GM12801 (cell line): ENCODE data around the gene RAD23A.

Experiments used
- CTCF ChIP-seq: IDR thresholded peaks from one replicate; pipeline ENCODE4 v1.5.1; 2011; ENCODE audit warnings: control low read depth; ENCODE audit not compliant: insufficient read length; ENCODE audit errors: extremely low read depth

Gene RAD23A

GRCh38 chr19:12933287-12934072, 12.2 kb upstream of the RAD23A start, which contains the start of gene FARSA:
Gene FARSA (minus strand): TSS chr19:12933711. CDS start chr19:12933696, 15 bp downstream.
- no peak for TF ChIP-seq CTCF

GRCh38 chr19:12935071-12935470, 10.6 kb upstream of the RAD23A start:
- no peak for TF ChIP-seq CTCF

- TF ChIP-seq CTCF, result no peak
Measured at GRCh38 chr19:12936582-12936981, 9.1 kb upstream of the RAD23A start.

- TF ChIP-seq CTCF, result no peak
Measured at GRCh38 chr19:12937093-12937926, 8.4 kb upstream of the RAD23A start.

DNA sequence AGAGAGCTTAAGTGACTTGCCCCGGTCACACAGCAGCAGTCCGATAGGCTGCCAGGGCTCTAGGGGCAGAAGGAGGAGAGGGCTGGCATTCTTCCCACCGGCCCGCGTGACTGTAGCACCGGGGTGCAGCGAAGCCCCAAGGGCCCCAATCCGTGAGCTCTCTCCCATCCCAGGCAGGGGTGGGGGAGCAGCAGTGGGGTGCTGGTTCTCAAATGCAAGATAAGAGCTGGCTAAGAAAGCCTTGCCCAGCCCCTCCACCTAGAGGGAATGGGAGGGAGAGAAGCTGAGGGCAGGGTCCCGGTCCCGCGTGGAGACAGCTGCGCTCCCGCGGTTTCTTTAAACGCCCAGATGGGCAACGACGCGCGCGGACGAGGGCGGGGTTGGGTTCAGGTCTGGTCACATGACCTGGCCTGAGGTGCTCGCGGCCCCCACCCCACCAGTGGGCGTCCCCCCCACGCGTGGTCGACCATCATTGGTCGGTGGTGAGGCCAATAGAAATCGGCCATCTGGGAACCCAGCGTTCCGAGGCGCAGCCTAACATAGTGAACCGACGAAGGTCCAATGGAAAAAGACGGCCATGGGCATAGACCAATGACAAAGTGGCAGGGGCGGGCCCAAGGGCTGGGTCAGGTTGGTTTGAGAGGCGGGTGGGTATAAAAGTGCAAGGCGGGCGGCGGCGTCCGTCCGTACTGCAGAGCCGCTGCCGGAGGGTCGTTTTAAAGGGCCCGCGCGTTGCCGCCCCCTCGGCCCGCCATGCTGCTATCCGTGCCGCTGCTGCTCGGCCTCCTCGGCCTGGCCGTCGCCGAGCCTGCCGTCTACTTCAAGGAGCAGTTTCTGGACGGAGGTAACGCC, 7.5 kb upstream of the RAD23A start, which contains the start of gene CALR:
CALR (plus strand) TSS at position 683 of the 852 bp plus-strand sequence; CDS start at position 754, 71 bp downstream.
- no peak for TF ChIP-seq CTCF

DNA sequence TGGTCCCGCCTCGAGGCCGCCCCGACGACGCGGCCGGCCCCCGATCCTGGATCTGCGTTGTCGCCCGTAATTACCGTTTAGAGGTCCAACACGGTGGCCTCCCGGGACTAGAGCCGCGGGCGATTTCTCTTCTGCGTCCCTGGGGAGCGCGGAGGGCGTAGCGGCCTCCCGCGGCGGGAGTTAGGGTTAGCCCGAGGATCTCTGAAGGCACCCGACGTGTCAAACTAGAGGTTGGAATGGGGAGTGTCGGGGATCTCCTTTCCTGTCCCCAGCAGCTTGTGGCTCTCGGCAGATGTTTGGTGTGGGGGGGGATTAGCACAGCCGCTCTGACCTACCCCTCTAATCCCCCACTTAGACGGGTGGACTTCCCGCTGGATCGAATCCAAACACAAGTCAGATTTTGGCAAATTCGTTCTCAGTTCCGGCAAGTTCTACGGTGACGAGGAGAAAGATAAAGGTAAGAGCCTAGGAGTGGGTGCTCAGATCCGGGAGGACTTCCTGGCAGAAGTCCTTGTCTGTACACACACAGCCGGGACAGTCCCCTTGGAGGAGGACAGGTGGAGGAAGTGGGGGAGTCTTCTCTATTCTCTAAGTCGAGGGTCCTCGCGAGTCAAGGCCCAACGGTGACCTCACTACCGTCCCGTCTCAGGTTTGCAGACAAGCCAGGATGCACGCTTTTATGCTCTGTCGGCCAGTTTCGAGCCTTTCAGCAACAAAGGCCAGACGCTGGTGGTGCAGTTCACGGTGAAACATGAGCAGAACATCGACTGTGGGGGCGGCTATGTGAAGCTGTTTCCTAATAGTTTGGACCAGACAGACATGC, 6.7 kb upstream of the RAD23A start:
- no peak for TF ChIP-seq CTCF
